ENCODE data around the gene UQCRC2.

- TF ChIP-seq CTCF (conservative IDR thresholded peaks at IDR 0.05; ENCODE audit: low read length) (no peak), EZH2phosphoT487 (IDR thresholded peaks at IDR 0.05; ENCODE audit: borderline replicate concordance) (no peak)
Observed at GRCh38 chr16:22013486-22013885, 60.3 kb downstream of the UQCRC2 start.

All from Loucy (cell line).